ACC112 (cell line): ENCODE data around the gene PAFAH2.

Experiments used
- H2AFZ ChIP-seq: fragments of 200-600 bp; sonication (generic); one replicate; pipeline ENCODE4 v1.6.0; 2017; ENCODE audit warnings: antibody characterized with exemption, low read length; ENCODE audit not compliant: unreplicated experiment
- H3K27ac ChIP-seq: fragments of 200-600 bp; sonication (generic); 2 replicates; pipeline ENCODE4 v1.5.1; 2014; ENCODE audit warnings: low read depth, mild to moderate bottlenecking, antibody characterized with exemption, low read length, moderate library complexity
- H3K27me3 ChIP-seq: fragments of 200-600 bp; sonication (generic); 2 replicates; pipeline ENCODE4 v1.6.1; 2014; ENCODE audit warnings: mild to moderate bottlenecking, antibody characterized with exemption, low read length, moderate library complexity, mixed read lengths; ENCODE audit not compliant: insufficient read depth
- H3K36me3 ChIP-seq: fragments of 200-600 bp; sonication (generic); 2 replicates; pipeline ENCODE4 v1.6.1; 2016; ENCODE audit warnings: mild to moderate bottlenecking, antibody characterized with exemption, low read length, moderate library complexity, mixed read lengths; ENCODE audit not compliant: insufficient read depth
- H3K4me1 ChIP-seq: fragments of 200-600 bp; sonication (generic); one replicate; pipeline ENCODE4 v1.6.1; 2016; ENCODE audit warnings: low read length, mixed read lengths; ENCODE audit not compliant: insufficient read depth, unreplicated experiment, control insufficient read depth
- H3K4me3 ChIP-seq: fragments of 200-600 bp; sonication (generic); 2 replicates; pipeline ENCODE4 v1.5.1; 2014; ENCODE audit warnings: mild to moderate bottlenecking, low read depth, low read length
- H3K79me2 ChIP-seq: fragments of 200-600 bp; sonication (generic); one replicate; pipeline ENCODE4 v1.6.0; 2016; ENCODE audit warnings: low read length; ENCODE audit not compliant: control insufficient read depth, unreplicated experiment, insufficient read depth

Gene PAFAH2

DNA sequence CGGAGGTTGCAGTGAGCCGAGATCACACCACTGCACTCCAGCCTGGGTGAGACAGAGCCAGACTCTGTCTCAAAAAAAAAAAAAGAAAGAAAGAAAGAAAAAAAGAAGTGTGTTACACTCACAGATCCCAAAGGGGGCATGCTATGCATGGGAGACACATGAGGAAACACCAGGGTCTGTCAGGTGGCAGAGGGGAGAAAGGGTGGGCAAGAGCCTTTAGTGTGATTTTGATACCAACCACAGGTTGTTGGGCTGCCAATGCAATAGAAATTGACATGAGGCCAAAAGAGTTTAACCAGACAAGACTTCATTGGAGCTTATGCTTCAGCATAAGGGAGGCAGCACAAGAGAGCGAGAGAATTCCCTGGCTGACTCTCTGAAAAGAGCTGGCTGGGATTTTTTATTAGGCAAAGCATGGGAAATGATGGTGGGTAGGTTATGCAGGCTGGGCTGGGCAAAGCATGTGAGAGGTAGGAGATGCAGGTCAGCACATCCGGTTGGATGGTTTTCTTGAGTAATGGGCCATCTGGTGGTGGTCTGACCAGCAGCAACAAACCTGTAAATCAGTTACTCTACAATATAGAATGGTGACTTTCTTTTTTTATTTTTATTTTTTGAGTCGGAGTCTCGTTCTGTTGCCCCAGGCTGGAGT lies 12.1 kb upstream of the PAFAH2 start:
- no peak overlapping the region for H3K4me3 ChIP-seq
- H2AFZ ChIP-seq = no peak overlapping the region
- H3K36me3 ChIP-seq = no peaks in the 10 kb centered on the region
- no peaks in the 10 kb centered on the region for H3K79me2 ChIP-seq
- H3K27me3 ChIP-seq = no peaks in the 10 kb centered on the region
- H3K27ac ChIP-seq = no peak overlapping the region
- no peaks in the 10 kb centered on the region for H3K4me1 ChIP-seq

DNA sequence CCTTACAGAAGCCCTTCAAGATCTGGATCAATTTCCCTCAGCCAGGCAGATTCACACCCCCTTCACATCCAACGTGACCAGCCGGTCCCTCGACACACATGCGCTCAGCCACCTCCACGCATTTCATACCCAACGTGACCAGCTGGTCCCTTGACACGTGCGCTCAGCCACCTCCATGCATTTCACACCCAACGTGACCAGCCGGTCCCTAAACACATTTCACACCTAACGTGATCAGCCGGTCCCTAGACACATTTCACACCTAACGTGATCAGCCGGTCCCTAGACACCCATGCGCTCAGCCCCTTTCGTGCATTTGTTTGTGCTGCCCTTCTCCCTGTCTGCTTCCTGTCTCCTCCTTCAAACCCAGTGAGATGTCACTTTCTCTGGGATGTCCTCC lies 8.8 kb upstream of the PAFAH2 start:
- Histone ChIP-seq H3K27ac (no peak overlapping the region), H3K79me2 (no peaks in the 10 kb centered on the region), H3K27me3 (no peaks in the 10 kb centered on the region), H3K4me1 (no peaks in the 10 kb centered on the region), H3K36me3 (no peaks in the 10 kb centered on the region), H3K4me3 (no peak overlapping the region), H2AFZ (no peak overlapping the region)

DNA sequence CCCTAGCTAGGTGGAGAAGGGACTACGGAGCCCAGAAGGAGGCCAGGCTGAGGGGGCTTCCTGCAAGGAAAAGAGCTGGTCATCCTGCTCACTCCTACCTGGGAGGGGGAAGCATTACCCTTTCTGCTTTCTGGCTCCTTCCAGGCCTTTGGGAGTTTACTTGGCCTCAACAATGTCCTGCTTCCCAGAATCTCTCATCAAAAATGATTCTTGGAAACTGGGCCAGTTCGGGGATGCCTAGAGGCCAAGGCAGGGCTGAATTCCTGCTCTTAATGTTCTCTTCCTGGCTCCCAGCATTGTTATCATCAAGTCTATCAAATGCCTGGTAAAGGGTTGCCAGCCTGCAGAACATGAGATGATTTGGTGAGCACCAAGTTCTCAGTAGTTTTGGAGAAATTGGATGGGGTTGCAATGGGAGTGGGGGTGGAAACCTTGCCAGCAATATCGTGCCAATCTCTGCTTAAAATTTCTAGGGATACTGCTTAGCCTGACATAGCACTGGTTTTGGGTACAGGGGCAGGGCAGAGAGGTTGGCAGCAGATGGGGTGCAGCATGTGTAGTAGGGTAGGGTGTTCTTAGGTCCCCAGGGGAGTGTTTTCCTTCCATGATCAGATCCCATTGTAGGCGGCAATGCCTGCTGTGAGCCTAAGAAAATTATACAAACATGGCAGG lies 7.7 kb upstream of the PAFAH2 start:
- Histone ChIP-seq H3K36me3 (no peaks in the 10 kb centered on the region), H3K4me3 (no peak overlapping the region), H2AFZ (no peak overlapping the region)

DNA sequence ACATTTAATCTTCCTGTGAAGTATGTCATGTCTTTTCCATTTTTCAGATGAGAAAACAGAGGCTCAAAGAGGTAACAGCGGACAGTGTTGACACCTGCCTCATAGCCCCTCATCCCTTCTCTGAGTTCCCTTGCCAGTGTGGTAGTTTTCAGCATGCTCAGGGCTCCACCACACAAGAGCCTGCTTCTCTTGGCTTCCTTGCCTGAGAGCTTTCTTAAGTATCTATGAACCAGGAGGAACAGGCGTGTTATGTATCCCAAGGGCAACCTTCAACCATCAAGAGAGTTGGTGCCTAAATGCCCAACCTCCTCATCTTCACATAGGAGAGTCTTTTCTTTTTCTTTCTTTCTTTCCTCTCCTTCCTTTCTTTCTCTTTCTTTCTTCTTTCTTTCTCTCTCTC lies 5.9 kb upstream of the PAFAH2 start:
- no peak overlapping the region for H2AFZ ChIP-seq

More for the DNA sequence above, 7.7 kb upstream of the PAFAH2 start:
- Histone ChIP-seq H3K79me2 (no peaks in the 10 kb centered on the region), H3K4me1 (no peaks in the 10 kb centered on the region), H3K27ac (no peak overlapping the region), H3K27me3 (no peaks in the 10 kb centered on the region)

DNA sequence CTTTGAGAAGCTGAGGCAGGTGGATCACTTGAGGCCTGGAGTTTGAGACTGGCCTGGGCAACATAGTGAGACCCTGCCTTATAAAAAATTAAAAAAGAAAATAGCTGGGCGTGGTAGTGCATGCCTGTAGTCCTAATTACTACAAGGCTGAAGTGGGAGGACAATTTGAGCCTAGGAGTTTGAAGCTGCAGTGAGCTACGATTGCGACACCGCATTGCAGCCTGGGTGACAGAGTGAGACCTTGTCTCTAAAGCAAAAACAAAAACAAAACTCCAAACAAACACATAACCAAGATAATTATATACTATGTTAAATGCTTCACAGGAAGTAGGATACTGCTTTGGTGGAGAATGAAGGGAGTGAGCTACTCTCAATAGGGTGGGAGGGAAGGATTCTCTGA lies 5.4 kb upstream of the PAFAH2 start:
- Histone ChIP-seq H3K27me3 (no peaks in the 10 kb centered on the region), H2AFZ (no peak overlapping the region), H3K79me2 (no peaks in the 10 kb centered on the region), H3K27ac (no peak overlapping the region), H3K4me3 (no peak overlapping the region), H3K4me1 (peaks cover 4% of the 10 kb centered on the region), H3K36me3 (no peaks in the 10 kb centered on the region)

More for the DNA sequence above, 5.9 kb upstream of the PAFAH2 start:
- Histone ChIP-seq H3K4me1 (peaks cover under 1% of the 10 kb centered on the region), H3K36me3 (no peaks in the 10 kb centered on the region), H3K79me2 (no peaks in the 10 kb centered on the region), H3K4me3 (no peak overlapping the region), H3K27ac (no peak overlapping the region), H3K27me3 (no peaks in the 10 kb centered on the region)

DNA sequence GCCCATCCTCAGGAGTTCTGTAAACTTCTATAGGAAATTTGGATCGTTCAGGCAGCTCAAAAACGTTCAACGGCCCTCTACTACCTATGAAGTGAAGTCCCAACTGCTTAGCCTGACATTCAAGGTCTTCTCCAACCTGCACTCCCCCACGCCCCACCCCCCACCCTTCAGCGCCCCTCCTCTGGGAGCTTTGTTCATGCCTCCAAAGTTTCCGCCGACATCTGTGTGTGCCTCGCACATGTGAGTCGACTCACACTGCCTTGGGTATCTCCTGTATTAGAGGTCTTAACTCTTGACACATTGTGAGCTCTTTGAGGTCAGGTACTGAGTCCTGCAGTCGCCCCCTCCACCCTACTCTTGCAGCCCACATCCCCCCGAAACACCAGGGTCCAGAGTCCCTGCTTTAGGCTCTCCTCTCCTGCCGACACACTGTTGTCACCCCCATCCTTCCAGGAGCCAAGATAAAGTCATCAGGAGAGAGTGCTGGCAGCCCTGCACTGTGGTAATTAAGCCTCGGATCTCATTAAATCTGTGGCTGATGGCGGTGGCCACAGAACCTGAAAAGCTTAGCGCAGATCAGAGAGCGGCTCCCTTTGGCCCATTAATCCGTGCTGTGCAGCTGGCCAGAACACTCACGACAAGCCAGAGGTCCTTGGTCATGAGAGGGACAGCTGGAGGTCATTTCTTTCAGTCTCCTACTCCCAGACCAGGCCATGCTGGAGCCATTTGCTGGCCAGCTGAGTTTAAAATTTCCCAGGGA lies 1.4 kb upstream of the PAFAH2 start:
- H3K27me3 ChIP-seq = no peaks in the 10 kb centered on the region
- peaks cover 14% of the 10 kb centered on the region for H3K4me1 ChIP-seq
- H3K4me3 ChIP-seq = no peak overlapping the region
- peak overlapping the region; percentile 91 for H2AFZ ChIP-seq
- H3K79me2 ChIP-seq = peaks cover 2% of the 10 kb centered on the region
- H3K36me3 ChIP-seq = no peaks in the 10 kb centered on the region
- no peak overlapping the region for H3K27ac ChIP-seq

DNA sequence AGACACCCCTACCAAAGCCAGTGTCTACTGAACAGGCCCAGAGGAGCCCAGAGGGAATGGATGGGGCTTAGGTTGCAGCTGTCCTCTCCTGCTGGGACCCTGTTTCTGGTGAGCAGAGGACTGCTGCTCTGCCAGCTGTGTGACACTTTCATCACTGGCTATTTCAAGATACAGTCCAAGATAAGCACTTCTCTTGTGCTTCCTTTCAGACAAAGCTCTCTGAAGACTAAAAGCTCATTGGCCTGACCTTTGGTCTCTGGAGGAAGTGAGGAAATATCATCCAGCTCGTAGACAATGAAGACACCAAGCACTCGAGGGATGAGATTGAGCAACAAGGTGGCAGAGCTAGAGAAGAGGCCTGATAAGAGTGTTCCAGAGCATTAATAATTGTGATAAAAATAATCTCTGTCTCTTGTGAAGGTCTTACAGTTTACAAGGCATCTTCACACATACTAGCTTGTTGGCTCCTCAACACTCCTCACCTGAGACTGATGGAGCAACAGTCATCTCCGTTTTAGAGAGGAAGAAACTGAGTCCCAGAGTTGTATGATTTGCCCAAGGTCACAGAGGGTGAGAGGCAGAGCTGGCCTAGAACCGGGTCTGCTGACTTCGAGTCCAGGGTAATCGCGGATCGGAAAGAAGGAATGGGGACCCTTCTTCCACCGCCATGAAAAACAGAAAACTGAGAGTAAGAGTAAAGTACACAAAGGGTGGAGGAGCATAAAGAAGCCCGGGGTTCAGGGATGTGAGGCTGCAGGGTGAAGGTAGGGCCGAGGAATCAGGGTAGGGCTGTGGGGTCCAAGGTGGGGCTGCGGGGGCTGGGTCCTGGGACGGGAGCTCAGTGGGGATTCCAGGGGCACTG lies 666 bp downstream of the PAFAH2 start:
- Histone ChIP-seq H3K27me3 (no peaks in the 10 kb centered on the region), H3K27ac (peak overlapping the region; percentile 13), H3K79me2 (peaks cover 2% of the 10 kb centered on the region), H3K4me3 (peak overlapping the region; percentile 86), H3K4me1 (peaks cover 14% of the 10 kb centered on the region), H3K36me3 (no peaks in the 10 kb centered on the region), H2AFZ (peak overlapping the region; percentile 97)

DNA sequence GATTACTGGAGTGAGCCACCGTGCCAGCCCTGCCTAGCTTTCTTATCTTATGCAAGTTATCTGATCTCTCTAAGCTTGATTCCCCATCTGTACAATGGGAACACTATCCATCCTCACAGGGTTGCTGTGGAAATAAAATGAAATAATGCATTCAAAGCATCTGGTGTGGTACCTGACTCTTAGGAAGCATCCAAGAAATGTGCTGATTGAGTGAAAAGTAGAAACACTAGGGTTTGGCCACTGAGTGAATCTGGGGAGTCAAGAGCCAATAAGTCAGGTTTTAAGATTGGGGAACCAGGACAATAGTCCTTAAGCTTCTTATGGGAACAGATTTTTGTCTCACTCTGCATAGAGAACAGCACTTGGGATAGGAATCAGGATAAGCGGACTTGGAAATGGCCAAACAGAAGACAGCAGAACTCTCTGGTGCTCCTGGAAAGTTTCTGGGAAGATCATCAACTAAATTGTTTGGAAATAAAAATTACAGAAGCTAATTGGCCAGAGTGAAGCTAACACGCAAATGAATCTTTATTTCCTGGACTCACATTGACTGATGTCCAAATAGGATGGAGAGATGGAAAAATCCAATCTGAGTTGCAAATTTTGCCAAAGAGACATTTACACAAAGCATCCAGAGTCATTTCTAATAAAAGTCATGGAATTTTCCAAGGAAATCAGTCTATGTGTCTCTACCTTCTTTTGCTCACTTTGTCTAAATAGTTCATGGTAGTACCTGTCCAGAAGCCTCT lies 3.3 kb downstream of the PAFAH2 start:
- H3K4me3 ChIP-seq = no peak overlapping the region
- H3K27me3 ChIP-seq = no peaks in the 10 kb centered on the region
- no peak overlapping the region for H2AFZ ChIP-seq
- no peak overlapping the region for H3K27ac ChIP-seq
- H3K4me1 ChIP-seq = peaks cover 24% of the 10 kb centered on the region
- H3K79me2 ChIP-seq = peaks cover 2% of the 10 kb centered on the region
- H3K36me3 ChIP-seq = no peaks in the 10 kb centered on the region

DNA sequence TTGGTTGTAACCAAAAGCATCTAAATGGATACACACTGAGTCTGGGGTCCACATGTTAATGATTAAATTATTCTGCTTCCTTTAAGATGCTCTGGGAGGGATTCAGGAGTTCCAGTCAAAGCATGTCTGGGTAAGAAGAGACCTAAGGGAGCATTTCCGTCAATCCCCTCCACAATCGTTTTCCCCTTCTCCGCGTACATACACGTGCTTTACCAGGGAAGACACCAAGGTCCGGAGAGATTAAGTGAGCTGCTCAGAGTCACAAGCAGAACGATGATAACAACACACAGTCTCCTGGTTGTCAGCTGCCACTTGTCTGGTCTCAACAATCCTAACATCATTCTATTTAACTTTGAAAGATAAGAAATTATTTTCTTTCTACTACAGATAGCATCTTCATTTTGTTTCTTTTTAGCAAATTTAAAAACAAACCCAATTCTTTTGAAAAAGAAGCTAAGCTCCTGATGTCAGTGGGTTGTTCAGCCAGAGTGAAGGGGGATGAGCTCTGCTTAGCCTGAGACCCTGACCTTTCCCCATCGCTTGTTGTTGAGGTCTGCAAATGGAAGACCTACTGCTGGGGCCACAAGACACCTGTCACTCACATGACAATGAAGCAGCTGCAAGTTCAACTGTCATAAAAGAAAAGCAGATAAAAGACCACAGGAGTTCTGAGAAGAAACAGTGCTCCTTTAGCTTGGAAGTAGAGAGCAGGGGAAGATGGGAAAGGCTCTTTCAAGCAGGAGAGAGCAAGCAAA lies 4.5 kb downstream of the PAFAH2 start:
- Histone ChIP-seq H3K27ac (no peak overlapping the region), H3K4me1 (peaks cover 21% of the 10 kb centered on the region), H3K36me3 (no peaks in the 10 kb centered on the region), H3K27me3 (no peaks in the 10 kb centered on the region), H3K4me3 (no peak overlapping the region), H2AFZ (no peak overlapping the region), H3K79me2 (peaks cover 2% of the 10 kb centered on the region)
